HEK293T (cell line): Measurements from ENCODE around the gene KCNT1.

Source experiments
- CTCF ChIA-PET: fragments of 350-600 bp; formaldehyde crosslinking; extraction: SDS; loops from one replicate; lab custom pipeline; 2021; ENCODE audit warnings: antibody characterized with exemption, inconsistent platforms; lab: Yijun Ruan, JAX
- POLR2A ChIA-PET: fragments of 350-600 bp; formaldehyde crosslinking; extraction: SDS; loops from one replicate; lab custom pipeline; 2020; ENCODE audit warnings: antibody characterized with exemption, inconsistent platforms; lab: Yijun Ruan, JAX
- DNase-seq: peaks from one replicate; pipeline ENCODE4 v3.0.0; 2012; ENCODE audit warnings: mixed read lengths; ENCODE audit errors: extremely low spot score
- ARNT ChIP-seq: fragments of 450-650 bp; IDR thresholded peaks from 2 replicates; pipeline ENCODE4 v1.6.1; 2017; ENCODE audit warnings: mild to moderate bottlenecking
- BHLHE40 ChIP-seq: fragments of 450-650 bp; IDR thresholded peaks from 2 replicates; pipeline ENCODE4 v1.6.1; 2016; ENCODE audit warnings: mild to moderate bottlenecking, moderate library complexity, borderline replicate concordance
- CTBP1 ChIP-seq: fragments of 450-650 bp; IDR thresholded peaks from 2 replicates; pipeline ENCODE4 v1.6.1; 2016; ENCODE audit warnings: borderline replicate concordance
- ELF4 ChIP-seq: fragments of 450-650 bp; IDR thresholded peaks from 2 replicates; pipeline ENCODE4 v1.6.1; 2017; ENCODE audit warnings: antibody characterized with exemption
- FOXA1 ChIP-seq: fragments of 450-650 bp; IDR thresholded peaks from 2 replicates; pipeline ENCODE4 v1.6.1; 2016; ENCODE audit warnings: mild to moderate bottlenecking
- FOXK2 ChIP-seq: fragments of 450-650 bp; IDR thresholded peaks from 2 replicates; pipeline ENCODE4 v1.6.1; 2016; ENCODE audit warnings: mild to moderate bottlenecking
- FOXM1 ChIP-seq: fragments of 450-650 bp; IDR thresholded peaks from 2 replicates; pipeline ENCODE4 v1.6.1; 2017; ENCODE audit warnings: mild to moderate bottlenecking, borderline replicate concordance
- HDGF ChIP-seq: fragments of 450-650 bp; IDR thresholded peaks from 2 replicates; pipeline ENCODE4 v1.6.1; 2017; ENCODE audit warnings: antibody characterized with exemption, borderline replicate concordance
- L3MBTL2 ChIP-seq: fragments of 450-650 bp; conservative IDR thresholded peaks from 2 replicates; pipeline ENCODE4 v1.6.1; 2016; ENCODE audit warnings: mild to moderate bottlenecking
- LEF1 ChIP-seq: fragments of 450-650 bp; IDR thresholded peaks from 2 replicates; pipeline ENCODE4 v1.6.1; 2017; ENCODE audit warnings: mild to moderate bottlenecking, borderline replicate concordance
- NFRKB ChIP-seq: fragments of 450-650 bp; IDR thresholded peaks from 2 replicates; pipeline ENCODE4 v1.6.1; 2016; ENCODE audit warnings: mild to moderate bottlenecking, moderate library complexity
- PKNOX1 ChIP-seq: fragments of 450-650 bp; IDR thresholded peaks from 2 replicates; pipeline ENCODE4 v1.6.1; 2016
- SP1 ChIP-seq: fragments of 450-650 bp; IDR thresholded peaks from 2 replicates; pipeline ENCODE4 v1.6.1; 2017
- SUZ12 ChIP-seq: fragments of 450-650 bp; IDR thresholded peaks from 2 replicates; pipeline ENCODE4 v1.6.1; 2016; ENCODE audit warnings: mild to moderate bottlenecking
- TARDBP ChIP-seq: fragments of 450-650 bp; IDR thresholded peaks from 2 replicates; pipeline ENCODE4 v1.6.1; 2016
- ZNF384 ChIP-seq: fragments of 450-650 bp; IDR thresholded peaks from 2 replicates; pipeline ENCODE4 v1.6.1; 2016

KCNT1 gene

GRCh38 chr9:135833864-135834263, 131.9 kb downstream of the KCNT1 start:
- POLR2A ChIA-PET, result no interaction called here
- DNase-seq, result no peak
- no peak for TF ChIP-seq PKNOX1
- no peak for TF ChIP-seq SUZ12
- no peak for TF ChIP-seq TARDBP
- TF ChIP-seq CTBP1, result no peak
- TF ChIP-seq FOXM1, result no peak
- no peak for TF ChIP-seq HDGF
- no peak for TF ChIP-seq SP1
- TF ChIP-seq ZNF384, result no peak
- TF ChIP-seq FOXK2, result no peak
- no peak for TF ChIP-seq L3MBTL2
- TF ChIP-seq LEF1, result no peak
- no peak for TF ChIP-seq NFRKB
- no peak for TF ChIP-seq ARNT
- no peak for TF ChIP-seq ELF4
- no peak for TF ChIP-seq FOXA1
- TF ChIP-seq BHLHE40, result no peak
- CTCF ChIA-PET, result no interaction called here

GRCh38 chr9:135835131-135835530, 133.1 kb downstream of the KCNT1 start:
- ChIA-PET POLR2A (no interaction called here), CTCF (no interaction called here)
- TF ChIP-seq FOXA1 (no peak), SUZ12 (no peak), LEF1 (no peak), CTBP1 (no peak), BHLHE40 (no peak), FOXM1 (no peak), FOXK2 (no peak), ARNT (no peak), ELF4 (no peak), L3MBTL2 (no peak), TARDBP (no peak), HDGF (no peak), SP1 (no peak), ZNF384 (no peak), PKNOX1 (no peak), NFRKB (no peak)
- no peak for DNase-seq

GRCh38 chr9:135839516-135839915, 137.5 kb downstream of the KCNT1 start:
- ChIA-PET POLR2A (no interaction called here), CTCF (no interaction called here)
- TF ChIP-seq BHLHE40 (no peak), ARNT (no peak), L3MBTL2 (no peak), PKNOX1 (no peak), ELF4 (no peak), CTBP1 (no peak), HDGF (no peak), SUZ12 (no peak), LEF1 (no peak), FOXA1 (no peak), ZNF384 (no peak), SP1 (no peak)
- DNase-seq, result no peak

- POLR2A ChIA-PET, result no interaction called here
- TF ChIP-seq NFRKB, result no peak
- no peak for TF ChIP-seq CTBP1
- TF ChIP-seq ELF4, result no peak
- TF ChIP-seq SP1, result no peak
- TF ChIP-seq BHLHE40, result no peak
- TF ChIP-seq LEF1, result no peak
- no peak for DNase-seq
- CTCF ChIA-PET, result no interaction called here
Observed at GRCh38 chr9:135840107-135840506, 138.1 kb downstream of the KCNT1 start.

GRCh38 chr9:135840539-135840938, 138.6 kb downstream of the KCNT1 start:
- TF ChIP-seq CTBP1 (no peak), ELF4 (no peak), TARDBP (no peak), FOXM1 (no peak), BHLHE40 (no peak), SUZ12 (no peak), PKNOX1 (no peak)
- ChIA-PET POLR2A (no interaction called here), CTCF (no interaction called here)
- no peak for DNase-seq
